ENCODE measurements around the gene NUFIP2. TPM values are rescaled to one million over a fixed set of nuclear protein-coding genes. Genes with fewer than 3 reads are reported as not detected.
A peak's percentile ranks its signal among the peaks of the same experiment; 100 is the strongest.

The NUFIP2 gene
- total and polyA plus RNA-seq, 3 donors from 2014 or later, result 24.6 to 39.0 (median 33.6) TPM

DNA sequence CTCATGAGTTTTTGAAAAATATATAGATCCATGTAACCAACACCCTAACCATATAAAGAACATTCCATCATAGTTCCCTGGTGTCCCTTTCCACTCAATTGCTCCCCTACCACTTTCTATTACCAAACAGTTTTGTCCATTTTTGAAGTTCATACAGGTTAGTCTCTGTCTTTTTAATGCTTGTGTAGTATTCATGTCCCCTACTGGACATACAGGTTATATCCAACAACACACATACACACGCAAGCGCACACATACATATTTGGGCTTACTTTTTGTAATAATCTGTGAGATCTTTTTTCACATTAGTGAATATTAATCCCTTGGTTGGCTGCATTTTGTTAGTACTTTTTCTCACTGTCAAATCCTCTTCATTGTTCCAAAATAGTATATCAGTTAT lies 40.9 kb downstream of the NUFIP2 start:
- Histone ChIP-seq H3K36me3 (ENCODE audit: low read depth, missing control alignments) (no peaks in the 10 kb centered on the region), H3K4me1 (peaks cover 7% of the 10 kb centered on the region), H3K9me3 (no peaks in the 10 kb centered on the region), H3K4me3 (no peak overlapping the region), H3K27me3 (no peaks in the 10 kb centered on the region), H3K27ac (no peak overlapping the region)
- DNase-seq, result no peak
- no peak for TF ChIP-seq POLR2A (IDR thresholded peaks at IDR 0.05)
- TF ChIP-seq, protein P1, sequence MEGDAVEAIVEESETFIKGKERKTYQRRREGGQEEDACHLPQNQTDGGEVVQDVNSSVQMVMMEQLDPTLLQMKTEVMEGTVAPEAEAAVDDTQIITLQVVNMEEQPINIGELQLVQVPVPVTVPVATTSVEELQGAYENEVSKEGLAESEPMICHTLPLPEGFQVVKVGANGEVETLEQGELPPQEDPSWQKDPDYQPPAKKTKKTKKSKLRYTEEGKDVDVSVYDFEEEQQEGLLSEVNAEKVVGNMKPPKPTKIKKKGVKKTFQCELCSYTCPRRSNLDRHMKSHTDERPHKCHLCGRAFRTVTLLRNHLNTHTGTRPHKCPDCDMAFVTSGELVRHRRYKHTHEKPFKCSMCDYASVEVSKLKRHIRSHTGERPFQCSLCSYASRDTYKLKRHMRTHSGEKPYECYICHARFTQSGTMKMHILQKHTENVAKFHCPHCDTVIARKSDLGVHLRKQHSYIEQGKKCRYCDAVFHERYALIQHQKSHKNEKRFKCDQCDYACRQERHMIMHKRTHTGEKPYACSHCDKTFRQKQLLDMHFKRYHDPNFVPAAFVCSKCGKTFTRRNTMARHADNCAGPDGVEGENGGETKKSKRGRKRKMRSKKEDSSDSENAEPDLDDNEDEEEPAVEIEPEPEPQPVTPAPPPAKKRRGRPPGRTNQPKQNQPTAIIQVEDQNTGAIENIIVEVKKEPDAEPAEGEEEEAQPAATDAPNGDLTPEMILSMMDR (IDR thresholded peaks at IDR 0.05), result no peak
- intact Hi-C loops (cut with DNase I; ENCODE audit: low total_unique reads), result no loop called here
- WGBS, 2 donors, result 92 to 93% methylated on average over 2 of the region's 2 CpGs

DNA sequence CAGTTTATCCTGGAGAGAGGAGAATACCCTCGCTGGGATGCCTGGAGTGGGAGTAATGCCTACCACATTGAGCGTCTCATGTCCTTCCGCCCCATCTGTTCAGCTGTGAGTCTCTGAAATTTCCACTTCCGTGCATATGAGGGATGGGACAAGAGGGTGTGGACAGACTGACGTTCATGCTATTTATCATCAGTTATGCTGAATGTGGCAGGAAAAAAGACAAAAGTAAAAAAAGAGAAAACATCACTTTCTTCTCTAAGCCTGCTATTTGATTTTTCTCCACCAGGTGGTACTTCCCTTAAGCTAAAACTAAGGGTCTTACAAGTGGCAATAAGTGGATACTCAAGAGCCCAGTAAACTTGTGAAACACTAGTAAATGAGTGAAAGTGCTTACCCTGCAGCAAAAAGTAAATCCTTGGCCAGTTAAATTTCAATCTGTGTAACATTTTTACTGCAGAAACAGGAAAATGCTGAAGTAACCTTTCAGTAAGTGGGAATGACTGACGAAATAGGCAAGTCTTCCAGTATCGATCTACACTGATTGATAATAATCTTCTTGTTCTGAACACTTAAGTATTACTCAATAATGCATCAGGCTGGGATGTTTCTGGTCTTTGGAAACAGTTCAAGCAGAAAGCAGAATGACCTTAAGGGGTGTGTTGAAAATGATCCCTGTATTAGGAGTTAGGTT lies 41.7 kb downstream of the NUFIP2 start:
- no peak for DNase-seq
- 73 to 77% methylated on average over 7 of the region's 7 CpGs for WGBS, 2 donors

DNA sequence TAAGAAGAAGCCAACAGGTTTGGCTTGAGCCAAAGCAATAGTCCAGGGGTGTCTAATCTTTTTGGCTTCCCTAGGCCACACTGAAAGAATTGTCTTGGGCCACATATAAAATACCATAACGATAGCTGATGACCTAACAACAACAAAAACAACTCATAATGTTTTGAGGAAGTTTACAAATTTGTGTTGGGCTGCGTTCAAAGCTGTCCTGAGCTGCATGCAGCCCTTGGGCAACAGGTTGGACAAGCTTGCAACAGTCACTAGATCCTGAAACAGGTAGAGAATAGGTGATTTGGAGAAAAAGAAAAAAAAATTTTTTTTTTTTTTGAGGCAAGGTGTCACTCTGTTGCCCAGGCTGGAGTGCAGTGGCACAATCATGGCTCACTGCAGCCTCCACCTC lies 42.8 kb downstream of the NUFIP2 start:
- H3K9me3 ChIP-seq, result no peaks in the 10 kb centered on the region
- intact Hi-C loops (cut with DNase I; ENCODE audit: low total_unique reads), result no loop called here
- no peak overlapping the region for H3K27ac ChIP-seq
- no peaks in the 10 kb centered on the region for H3K36me3 ChIP-seq (ENCODE audit: low read depth, missing control alignments)
- 78 to 86% methylated on average over 2 of the region's 2 CpGs for WGBS, 2 donors
- peaks cover 7% of the 10 kb centered on the region for H3K4me1 ChIP-seq
- TF ChIP-seq, protein P1 (IDR thresholded peaks at IDR 0.05), result no peak
- TF ChIP-seq POLR2A (IDR thresholded peaks at IDR 0.05), result no peak
- H3K27me3 ChIP-seq, result no peaks in the 10 kb centered on the region
- no peak overlapping the region for H3K4me3 ChIP-seq
- no peak for DNase-seq

More for the DNA sequence above, 41.7 kb downstream of the NUFIP2 start:
- H3K36me3 ChIP-seq (ENCODE audit: low read depth, missing control alignments), result no peaks in the 10 kb centered on the region
- peaks cover 7% of the 10 kb centered on the region for H3K4me1 ChIP-seq
- no peak overlapping the region for H3K27ac ChIP-seq
- H3K27me3 ChIP-seq, result no peaks in the 10 kb centered on the region
- TF ChIP-seq, protein P1 (IDR thresholded peaks at IDR 0.05), result peak in 2 of 3 experiments; percentile 27 to 68
- no peak for TF ChIP-seq POLR2A (IDR thresholded peaks at IDR 0.05)
- intact Hi-C loops (cut with DNase I; ENCODE audit: low total_unique reads), result no loop called here
- no peak overlapping the region for H3K4me3 ChIP-seq
- no peaks in the 10 kb centered on the region for H3K9me3 ChIP-seq

DNA sequence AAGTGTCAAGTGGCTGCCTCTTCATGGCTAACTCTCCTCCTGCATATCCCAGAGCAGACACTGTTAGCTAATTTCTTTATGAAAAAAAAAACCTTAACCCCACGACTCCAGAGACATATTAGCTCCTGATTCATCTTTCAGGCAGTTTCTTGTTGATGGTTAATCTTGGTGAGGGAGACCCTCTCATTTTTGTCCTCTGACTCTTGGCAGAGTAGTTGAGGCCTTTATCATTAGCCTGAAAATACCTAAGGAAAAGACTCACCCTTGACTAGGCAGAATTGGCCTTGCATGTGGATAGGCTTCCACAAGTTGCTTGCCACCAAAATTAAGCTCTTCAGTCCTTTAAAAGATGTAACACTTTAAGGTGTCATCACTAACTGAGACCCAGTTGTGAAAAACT lies 43.3 kb downstream of the NUFIP2 start:
- intact Hi-C loops (cut with DNase I; ENCODE audit: low total_unique reads), result no loop called here
- TF ChIP-seq, protein P1 (IDR thresholded peaks at IDR 0.05), result no peak
- TF ChIP-seq POLR2A (IDR thresholded peaks at IDR 0.05), result no peak
- DNase-seq, result no peak

DNA sequence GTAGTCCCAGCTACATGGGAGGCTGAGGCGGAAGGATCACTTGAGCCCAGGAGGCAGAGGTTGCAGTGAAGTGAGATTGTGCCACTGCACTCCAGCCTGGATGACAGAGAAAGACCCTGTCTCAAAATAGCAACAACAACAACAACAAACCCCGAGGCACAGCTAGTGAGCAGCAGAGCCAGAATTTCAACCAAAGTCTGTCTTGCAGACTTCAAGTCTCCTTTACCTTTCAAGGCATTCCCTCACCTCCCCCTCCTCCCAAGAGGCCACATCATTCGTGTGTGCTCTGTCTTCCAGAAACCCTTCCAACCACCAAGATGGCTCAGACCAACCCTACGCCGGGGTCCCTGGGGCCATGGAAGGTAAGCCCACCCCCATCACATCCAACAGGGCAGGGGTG lies 45.1 kb downstream of the NUFIP2 start:
- H3K27ac ChIP-seq, result no peak overlapping the region
- intact Hi-C loops (cut with DNase I; ENCODE audit: low total_unique reads), result no loop called here
- H3K4me1 ChIP-seq, result no peaks in the 10 kb centered on the region
- H3K9me3 ChIP-seq, result no peaks in the 10 kb centered on the region
- no peak for DNase-seq
- H3K27me3 ChIP-seq, result no peaks in the 10 kb centered on the region
- TF ChIP-seq, protein P1 (IDR thresholded peaks at IDR 0.05), result no peak
- TF ChIP-seq POLR2A (IDR thresholded peaks at IDR 0.05), result no peak
- no peak overlapping the region for H3K4me3 ChIP-seq
- WGBS, 2 donors, result 86 to 92% methylated on average over 5 of the region's 5 CpGs
- H3K36me3 ChIP-seq (ENCODE audit: low read depth, missing control alignments), result no peaks in the 10 kb centered on the region

More for the DNA sequence above, 43.3 kb downstream of the NUFIP2 start:
- H3K27me3 ChIP-seq, result no peaks in the 10 kb centered on the region
- H3K4me3 ChIP-seq, result no peak overlapping the region
- peaks cover 7% of the 10 kb centered on the region for H3K4me1 ChIP-seq
- no peaks in the 10 kb centered on the region for H3K36me3 ChIP-seq (ENCODE audit: low read depth, missing control alignments)
- 70 to 86% methylated on average over 1 of the region's 1 CpG for WGBS, 2 donors
- H3K27ac ChIP-seq, result no peak overlapping the region
- no peaks in the 10 kb centered on the region for H3K9me3 ChIP-seq

All from testis (tissue), 3 donors.